ENCODE data around the gene PLA2G3.
"Not testable (repeated sequence)": the region's sequence is repeated elsewhere in the genome, so short reads cannot be mapped to it uniquely, and the experiment has no call there.

Gene PLA2G3

DNA sequence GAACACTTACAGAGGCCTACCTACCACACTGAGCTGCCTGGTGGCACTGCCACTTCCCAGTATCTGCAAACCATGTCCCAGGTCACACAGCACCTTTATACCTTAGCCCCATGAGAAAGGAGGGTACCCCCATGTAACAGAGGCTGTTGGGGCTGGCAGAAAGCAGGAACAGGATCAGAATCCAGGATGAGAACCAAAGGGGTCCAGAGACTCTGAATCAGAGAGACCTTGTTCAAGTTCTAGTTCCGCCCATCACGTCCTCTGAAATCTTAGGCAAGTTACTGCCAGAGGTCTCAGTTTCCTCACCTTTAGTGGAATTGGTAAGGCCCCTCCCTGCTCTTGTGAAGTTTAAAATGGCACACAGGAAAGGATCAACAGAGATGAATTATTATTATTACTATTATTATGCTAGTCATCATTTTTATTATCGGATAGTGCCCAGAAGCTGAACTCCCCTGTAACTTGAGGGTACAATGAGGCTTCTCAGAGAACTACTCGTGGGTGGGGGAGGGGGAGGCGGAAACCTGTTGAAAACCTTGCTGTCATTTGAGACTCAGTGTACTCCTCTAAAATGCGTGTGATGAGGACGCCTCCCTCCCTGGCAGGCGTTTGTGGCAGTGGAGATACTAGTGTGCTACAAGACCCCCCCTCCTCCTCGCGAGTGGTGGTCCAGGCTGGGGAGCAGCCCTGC, 42.2 kb downstream of the PLA2G3 start:
- DNase-seq, result no peak

DNA sequence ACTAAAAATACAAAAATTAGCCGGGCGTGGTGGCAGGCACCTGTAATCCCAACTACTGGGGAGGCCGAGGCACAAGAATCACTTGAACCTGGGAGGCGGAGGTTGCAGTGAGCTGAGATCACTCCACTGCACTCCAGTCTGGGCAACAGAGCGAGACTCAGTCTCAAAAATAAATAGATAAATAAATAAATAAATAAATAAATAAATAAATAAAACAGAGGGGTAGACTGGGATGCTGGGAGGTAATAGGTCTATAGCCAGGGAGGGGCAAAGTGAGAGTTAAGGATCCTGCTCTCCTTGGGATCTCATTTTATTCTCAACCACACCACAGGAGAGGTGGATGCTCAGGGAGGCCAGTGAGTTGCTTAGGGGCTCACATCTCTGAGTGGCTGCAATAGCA, 42.8 kb downstream of the PLA2G3 start:
- not testable (repeated sequence) for DNase-seq

DNA sequence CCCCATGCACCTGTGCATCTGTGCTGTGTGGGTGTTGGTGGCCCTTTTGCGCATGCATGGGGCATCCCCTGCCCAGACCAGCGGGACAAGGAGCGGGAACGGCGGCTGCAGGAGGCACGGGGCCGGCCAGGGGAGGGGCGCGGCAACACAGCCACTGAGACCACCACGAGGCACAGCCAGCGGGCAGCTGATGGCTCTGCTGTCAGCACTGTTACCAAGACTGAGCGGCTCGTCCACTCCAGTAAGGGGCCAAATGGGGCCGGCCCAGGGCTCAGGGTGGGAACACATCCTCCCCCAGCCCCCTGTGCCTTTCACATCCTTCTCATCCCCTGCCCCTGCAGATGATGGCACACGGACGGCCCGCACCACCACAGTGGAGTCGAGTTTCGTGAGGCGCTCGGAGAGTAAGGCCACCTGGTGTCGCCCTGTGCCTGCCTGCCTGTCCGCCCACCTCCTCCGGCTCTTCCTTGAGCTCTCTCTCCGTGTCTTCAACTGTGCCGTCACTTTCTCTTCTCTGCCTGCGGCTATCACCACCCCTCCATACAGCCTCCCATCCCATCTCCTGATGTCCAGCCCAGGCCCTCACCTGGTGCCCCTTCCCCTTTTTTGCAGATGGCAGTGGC, 43.5 kb downstream of the PLA2G3 start:
- no peak for DNase-seq

DNA sequence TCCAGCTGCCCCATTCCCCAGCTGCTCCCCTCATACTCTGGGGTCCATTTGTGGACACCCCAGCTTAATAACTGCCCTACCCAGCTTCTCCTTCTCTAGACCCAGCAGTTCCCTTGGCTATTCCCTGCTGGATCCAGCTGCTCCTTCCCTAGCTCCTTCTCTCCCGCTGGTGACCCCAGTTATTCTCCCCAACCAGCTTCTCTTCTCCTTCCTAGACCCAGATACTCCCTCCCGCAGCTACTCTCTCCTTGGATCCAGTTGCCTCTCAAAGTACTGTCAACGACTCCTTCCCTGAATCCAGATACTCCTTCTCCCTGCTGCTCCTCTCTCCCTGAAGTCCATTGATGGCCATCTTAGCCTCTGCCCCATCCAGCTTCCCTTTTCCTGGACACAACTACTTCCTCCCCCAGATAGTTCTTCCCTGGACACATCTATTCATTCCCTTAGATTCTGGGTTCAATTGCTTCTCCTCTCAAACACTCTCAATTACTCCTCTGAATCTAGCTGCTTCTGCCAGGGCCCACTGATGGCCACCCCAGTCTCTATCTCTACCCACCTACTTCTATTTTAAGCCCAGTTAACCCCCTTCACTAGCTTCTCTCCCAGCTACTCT, 44.6 kb downstream of the PLA2G3 start:
- DNase-seq, result no peak

DNA sequence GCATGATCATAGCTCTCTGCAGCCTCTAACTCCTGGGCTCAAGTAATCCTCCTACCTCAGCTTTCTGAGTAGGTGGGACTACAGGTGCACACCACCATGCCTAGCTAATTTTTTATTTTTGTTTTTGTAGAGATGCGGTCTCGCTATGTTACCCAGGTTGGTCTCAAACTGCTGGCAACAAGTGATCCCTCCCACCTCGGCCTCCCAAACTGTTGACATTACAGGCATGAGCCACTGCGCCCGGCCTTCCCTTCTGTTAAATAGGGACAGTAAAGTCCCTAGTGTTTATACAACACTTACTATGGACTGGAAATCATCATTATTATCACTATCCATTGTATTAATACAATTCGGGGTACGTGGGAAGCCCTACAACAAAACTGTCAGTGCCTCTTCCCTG, 45.6 kb downstream of the PLA2G3 start:
- DNase-seq, result no peak

DNA sequence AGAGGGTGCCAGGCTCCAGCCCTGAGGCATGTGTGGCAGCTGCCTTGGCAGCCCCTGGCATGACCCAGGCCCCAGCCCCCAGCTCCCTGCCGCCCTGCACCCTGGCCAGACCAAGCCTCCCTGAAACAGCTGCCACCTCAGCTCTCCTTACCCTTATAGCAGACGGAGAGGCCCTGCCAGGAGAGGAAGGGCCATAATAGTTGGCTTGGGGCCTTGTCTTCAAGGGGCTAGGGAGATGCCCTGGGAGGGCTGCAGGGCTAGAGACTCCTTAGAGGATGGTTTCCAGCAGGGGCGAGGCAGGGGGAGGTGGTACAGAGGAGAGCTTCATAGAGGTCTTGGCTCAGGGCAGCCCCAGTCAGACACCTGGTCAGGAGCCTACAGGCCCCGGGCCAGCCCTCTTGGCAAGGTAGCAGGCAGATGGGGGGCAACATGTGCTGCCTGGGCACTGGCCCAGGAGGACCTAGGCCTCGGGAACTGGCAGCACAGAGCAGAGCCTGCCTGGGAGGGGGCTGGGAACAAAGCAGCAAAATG, 46.2 kb downstream of the PLA2G3 start:
- DNase-seq, result no peak

DNA sequence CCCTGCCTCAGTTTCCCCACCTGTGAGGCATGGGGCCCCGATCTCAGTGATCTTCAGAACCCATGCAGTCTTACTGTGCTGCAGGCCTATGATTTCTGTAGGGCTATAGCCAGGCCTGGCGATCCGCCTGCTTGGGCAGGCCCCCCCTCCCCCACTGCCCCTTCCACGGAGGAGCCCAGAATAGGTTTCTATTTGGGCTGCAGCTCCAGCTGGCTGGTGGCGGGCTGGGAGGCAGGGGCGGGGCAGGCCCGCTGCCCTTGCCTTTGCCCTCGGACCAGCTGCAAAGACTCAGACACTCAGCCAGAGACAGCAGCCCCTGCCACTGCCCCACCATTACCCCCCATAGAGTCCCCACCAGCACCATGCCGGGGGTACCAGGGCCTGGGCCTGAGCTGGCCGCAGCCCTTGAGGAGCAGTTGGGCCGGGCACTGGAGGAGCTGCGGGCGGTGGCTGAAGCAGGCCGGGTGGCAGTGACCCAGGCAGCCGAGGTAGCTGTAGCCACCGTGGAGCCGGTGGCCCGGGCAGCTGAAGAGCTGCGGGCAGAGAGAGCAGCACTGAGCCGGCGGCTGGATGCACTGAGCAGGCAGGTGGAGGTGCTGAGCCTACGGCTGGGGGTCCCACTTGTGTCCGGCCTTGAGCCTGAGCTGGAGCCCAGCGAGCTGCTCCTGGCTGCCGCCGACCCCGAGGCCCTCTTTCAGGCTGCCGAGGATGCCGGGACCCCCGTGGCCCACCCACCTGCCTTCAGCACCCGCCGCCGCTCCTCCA, 47.0 kb downstream of the PLA2G3 start:
- no peak for DNase-seq

DNA sequence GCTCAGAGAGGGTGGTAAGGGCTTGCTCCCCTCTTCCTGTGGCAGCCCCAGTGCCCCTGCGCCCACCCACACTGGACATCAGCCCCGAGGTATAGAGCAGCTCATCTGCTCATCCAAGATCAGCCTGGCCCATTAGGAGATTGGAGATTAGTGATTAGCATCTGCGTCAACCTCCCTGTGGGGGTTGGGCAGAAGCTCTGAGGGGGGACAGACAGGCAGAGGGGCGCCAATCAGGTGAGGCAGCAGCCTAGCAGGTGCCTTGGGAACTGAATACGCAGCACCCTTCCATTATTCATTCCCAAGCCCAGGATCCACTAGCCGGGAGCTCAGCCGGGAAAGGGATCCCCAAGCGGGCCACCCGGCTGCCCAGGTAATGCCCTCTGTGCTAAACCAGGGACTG, 48.1 kb downstream of the PLA2G3 start:
- no peak for DNase-seq

DNA sequence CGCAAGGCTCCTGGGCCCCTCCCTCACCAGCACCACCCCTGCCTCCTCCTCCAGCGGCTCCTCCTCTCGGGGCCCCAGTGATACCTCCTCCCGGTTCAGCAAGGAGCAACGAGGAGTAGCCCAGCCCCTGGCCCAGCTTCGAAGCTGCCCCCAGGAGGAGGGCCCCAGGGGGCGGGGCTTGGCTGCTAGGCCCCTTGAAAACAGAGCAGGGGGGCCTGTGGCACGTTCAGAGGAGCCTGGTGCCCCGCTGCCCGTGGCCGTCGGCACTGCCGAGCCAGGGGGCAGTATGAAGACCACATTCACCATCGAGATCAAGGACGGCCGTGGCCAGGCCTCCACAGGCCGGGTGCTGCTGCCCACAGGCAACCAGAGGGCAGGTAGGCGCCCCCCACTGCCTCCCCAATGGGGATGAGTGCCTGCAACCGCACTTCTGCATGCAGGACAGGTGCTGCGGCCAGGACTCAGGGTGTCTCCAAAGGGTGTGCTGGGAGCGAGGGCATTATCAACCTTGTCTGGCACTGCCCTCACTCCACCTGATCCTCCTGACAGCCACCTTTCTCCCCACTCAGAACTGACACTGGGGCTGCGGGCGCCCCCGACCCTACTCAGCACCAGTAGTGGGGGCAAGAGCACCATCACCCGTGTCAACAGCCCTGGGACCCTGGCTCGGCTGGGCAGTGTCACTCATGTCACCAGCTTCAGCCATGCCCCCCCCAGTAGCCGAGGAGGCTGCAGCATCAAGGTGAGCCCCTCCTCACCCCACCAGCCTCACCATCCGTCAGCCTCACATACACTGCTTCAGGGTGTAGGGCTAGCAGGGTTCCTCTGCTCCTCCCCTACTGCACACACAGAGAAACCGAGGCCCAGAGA, 49.0 kb downstream of the PLA2G3 start:
- no peak for DNase-seq

DNA sequence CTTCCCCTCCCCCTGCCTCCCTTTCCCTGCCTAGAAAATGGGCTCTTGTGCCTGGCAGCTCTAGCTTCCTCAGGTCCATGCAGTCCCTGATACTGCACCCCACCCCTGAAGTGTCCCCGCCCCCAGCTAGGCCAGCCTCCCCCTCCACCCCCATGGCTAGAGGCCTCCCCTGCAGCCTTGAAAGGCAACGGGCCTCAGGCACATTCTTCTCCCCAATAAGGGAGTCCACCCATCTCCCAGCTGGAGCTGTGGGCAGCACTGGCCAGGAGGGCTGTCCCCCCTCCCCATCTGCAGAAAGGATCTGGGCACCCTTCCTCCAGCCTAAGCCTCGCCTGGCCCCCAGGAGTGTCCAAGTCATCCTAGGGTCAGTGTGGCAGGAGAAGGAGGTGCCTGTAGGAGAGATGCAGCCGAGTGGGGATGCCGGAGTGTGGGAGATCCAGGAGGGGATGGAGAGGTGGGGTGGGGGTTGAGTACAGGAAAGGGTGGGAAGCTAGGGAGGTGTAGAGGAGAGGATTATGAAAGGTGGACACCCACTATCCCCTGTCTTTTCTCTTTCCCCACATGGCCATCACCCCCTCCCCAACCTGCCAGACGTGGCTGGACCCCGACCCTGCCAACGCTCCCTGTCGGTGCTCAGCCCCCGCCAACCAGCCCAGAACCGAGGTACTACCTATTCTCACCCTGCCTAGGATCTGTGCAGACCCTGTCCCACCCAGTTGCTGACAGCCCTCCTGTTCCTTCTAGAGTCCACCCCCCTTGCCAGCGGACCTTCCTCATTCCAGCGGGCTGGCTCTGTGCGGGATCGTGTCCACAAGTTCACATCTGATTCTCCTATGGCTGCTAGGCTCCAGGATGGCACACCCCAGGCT, 49.9 kb downstream of the PLA2G3 start:
- DNase-seq, result no peak

DNA sequence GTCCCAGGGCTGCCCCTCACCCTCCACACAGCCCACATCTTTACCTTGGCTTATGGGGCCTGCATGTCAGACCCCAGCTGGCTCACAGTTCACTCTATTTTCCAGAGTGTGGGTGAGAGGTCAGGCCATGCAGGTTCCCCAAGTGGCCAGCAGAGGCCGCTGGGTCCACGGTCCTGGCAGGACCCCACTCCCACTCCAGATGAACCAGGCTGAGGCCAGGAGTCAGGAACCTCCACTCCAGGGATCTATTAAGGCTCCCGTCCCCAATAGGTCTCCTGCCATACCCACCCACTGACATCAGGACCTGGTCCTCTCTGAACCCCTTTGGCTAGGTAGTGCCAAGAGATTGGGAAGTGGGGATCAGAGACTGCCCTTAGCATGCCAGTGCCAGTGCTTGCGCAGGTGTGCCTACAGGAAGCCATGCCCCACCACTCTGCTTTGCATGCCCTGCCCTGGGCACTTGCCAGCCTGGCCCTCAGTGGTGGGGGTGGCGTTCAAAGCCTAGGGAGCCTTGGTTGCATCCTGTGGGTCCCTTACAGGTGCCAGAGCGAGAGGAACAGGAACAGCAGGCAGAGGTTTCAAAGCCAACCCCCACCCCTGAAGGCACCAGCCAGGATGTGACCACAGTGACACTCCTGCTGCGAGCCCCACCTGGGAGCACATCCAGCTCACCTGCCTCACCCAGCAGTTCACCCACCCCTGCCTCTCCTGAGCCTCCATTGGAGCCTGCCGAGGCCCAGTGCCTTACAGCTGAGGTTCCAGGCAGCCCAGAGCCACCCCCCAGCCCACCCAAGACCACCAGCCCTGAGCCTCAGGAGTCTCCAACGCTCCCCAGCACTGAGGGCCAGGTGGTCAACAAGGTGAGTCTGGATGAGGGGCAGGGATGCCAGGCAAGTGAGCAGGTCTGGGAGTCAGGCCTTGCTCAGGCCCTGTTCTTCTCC, 50.9 kb downstream of the PLA2G3 start:
- peak; percentile 46 to 48 for DNase-seq

DNA sequence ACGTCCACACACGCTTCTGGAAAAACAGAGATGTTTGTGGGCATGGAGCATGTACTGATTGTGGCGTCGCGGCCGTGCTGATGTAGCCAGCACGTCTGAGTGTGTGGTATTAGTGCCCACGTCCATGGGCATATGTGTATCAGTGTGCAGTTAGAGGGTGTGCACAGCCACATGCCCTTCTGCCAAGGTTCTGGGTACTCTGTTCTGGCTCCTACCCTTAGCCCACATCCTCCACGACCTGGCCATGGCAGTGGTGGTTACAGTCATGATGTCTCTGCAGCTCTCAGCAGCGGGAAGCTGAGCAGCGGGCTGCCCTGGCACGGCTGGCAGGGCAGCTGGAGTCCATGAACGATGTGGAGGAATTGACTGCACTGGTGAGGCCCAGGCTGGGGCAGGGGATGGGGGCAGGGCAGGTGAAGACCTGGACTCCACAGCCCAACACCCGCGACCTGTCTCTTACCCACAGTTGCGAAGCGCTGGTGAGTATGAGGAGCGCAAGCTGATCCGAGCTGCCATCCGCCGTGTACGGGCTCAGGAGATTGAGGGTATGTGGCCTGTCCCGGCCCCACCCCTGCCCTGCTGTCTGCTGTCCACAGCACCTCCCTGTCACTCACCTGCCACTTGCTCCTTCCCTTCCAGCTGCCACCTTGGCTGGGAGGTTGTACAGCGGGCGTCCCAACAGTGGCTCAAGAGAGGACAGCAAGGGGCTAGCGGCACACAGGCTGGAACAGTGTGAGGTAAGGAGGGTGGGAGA, 51.9 kb downstream of the PLA2G3 start:
- no peak for DNase-seq

DNA sequence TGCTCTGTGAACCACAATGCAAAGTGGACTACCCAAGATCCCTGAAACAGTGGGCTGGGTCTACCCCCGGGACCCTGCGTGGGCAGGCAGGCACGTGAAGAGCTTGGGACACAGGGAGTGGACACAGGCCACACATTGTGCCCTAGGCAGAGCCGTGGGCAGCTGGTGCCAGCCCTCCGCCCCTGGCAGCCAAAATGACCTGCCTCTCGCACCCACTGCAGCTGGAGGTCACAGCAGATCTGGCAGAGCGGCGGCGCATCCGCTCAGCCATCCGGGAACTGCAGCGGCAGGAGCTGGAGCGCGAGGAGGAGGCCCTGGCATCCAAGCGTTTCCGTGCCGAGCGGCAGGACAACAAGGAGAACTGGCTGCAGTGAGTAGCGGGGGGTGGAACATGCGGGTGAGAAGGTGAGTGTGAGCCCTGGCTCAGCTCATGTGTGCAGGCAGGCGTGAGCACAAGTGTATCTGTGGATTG, 52.5 kb downstream of the PLA2G3 start:
- DNase-seq, result no peak

DNA sequence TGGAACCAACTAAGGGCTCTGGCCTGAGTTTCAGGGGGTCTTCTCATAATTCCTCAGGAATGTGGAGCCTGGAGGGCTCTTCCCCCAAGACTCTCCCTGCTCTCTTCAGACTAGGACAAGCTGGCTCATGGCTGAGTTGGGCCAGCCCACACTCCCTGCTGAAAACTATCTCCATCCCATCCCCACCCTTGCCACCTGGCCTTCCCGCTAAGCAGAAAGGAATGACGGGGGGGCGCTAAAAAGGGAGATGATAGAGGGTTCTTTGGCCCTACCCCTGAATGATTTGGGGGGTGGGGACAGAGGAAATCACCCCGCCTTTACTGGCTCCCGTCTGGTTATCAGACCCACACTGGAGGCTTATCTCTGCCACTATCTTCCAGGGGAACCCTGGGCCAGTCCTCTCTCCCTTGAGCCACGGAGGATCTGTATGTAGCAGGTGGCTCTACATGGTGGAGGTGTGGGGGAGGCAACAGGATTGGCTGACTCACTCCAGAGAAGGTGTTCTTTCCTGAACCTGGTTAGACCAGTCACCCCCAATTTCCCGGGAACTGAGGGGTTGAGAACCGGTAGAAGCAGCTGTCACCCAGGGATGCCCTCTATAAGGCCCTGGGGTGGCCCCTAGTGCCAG, 53.5 kb downstream of the PLA2G3 start:
- DNase-seq, result no peak

DNA sequence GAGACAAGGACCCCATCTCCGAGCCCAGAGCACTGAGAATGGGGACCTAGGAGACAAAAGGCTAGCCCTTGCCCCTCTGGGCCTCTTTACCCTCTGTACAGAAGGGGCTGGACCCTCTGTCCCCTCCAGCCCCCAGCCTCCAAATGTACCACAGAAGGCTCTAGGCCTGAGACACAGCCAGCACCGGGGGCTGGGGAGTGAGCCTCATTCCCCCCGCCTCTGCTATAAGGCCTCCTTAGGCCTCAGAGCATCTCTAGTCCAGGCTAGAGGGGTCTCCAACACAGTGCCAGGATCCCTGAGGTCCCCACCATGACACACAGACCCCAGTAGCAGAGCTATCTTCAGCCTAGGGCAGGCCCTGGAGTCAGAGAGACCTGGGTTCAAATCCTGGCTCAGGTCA, 54.4 kb downstream of the PLA2G3 start:
- DNase-seq, result no peak

DNA sequence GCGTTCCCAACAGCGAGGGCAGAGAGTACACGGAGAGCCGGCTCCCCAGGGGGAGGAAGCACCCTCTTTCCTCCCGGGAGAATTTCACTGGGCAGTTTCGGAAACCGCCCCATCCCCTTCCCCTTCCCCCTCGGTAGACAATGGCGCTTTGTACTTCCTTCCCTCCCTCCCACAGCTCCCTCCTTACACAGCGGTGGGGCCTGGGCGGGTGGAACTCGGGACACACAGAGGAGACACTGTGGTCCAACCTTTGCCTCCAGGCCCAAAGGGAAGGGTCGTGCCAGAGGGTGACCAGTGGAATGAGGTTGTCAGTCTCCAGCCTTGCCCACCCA, 54.8 kb downstream of the PLA2G3 start:
- DNase-seq, result no peak

DNA sequence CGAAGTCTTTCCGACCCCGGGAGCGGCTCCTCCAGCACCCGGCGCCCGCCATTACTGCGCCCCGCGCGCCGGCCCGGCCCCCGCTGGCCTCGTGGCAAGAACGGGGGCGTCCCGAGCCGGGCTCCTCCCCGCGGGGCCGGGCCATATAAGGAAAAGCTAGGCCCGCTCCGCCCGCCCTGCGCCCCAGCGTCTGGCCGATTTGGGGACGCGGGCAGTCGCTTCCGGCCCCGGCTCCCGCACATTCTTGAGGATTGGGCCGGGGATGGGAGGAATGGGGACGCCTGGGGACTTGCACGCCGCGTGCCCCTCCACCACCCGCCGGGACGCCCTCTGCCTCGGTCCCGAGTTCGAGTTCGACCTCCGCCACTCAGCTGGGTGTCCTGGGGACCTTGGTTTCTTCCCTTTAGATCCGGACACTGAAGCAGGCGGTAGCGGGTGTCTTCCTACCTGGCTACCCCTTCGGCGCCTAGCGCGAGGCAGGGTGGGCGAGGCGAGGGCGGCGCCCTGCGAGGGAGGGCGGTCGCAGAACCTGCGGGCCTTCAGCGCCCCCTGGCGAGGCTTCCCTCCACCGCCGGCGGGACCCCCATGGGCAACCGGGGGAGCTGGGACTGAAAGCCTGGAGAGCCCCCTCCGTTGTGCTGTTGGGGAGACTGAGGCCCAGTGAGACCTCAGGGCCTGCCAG, 55.4 kb downstream of the PLA2G3 start:
- DNase-seq, result peak; percentile 90 to 93

All from stimulated activated CD4-positive, alpha-beta T cell treated with anti-CD3 and anti-CD28 coated beads, Interleukin-2, amount 100 ng/mL, for 24 hours (primary cell).